Omental fat pad (tissue), 4 donors: ENCODE results near the gene FEZ2. TPM values are rescaled to one million over a fixed set of nuclear protein-coding genes. Genes with fewer than 3 reads are reported as not detected.

ENCODE experiments used
- ATAC-seq: fragments of 150-250 bp; one replicate; pipeline ENCODE4 v1.9.1; 2016; ENCODE audit warnings: mild to moderate bottlenecking, moderate library complexity; ENCODE audit not compliant: low FRiP score
- DNase-seq: peaks from one replicate; pipeline ENCODE4 v3.0.0-alpha.2; 2019; ENCODE audit warnings: low spot score
- total RNA-seq, 4 donors: library from RNA; depleted of rRNA; stranded (reverse); fragments of >200 nt; gene quantifications; one replicate each; pipeline ENCODE4 v1.1.0, GENCODE V29; 2016
- TF ChIP-seq, protein P1 (sequence below), 3 donors: fragments of 450-650 bp; IDR thresholded peaks; one replicate each; pipeline ENCODE4 v1.5.1; 2016 to 2017; ENCODE audit warnings: antibody characterized with exemption in 3 of 3, mild to moderate bottlenecking in 3 of 3, moderate library complexity in 2 of 3

FEZ2 gene
- total RNA-seq, 4 donors from 2014 or later = 41.9 to 64.0 (median 55.9) TPM

DNA sequence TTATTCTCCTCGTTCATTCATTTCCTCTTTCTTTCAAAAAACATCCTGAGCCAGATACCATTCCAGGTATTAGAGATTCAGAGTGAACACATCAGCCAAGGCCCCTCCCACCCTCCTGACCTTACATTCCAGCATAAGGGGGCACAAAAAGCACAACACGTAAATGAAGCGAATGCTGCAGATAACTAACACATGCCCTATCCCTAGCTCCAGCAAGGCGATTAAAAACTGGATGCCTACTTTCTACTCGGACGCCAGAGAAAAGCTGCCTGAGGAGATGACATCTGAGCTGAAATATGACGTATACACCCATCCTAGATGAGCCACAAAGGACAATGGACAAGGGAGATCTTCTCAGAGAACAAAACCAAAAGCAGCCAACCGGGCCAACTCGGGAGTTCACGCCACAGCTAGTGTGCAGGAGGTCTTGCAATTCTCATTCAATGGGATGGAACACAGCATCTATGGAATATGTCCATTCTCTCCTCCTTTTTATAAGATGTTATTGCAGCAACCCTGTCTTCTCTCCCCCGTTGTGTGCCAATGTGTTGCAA lies 33.5 kb downstream of the FEZ2 start:
- DNase-seq (no peak), ATAC-seq (no peak)
- TF ChIP-seq, protein P1, sequence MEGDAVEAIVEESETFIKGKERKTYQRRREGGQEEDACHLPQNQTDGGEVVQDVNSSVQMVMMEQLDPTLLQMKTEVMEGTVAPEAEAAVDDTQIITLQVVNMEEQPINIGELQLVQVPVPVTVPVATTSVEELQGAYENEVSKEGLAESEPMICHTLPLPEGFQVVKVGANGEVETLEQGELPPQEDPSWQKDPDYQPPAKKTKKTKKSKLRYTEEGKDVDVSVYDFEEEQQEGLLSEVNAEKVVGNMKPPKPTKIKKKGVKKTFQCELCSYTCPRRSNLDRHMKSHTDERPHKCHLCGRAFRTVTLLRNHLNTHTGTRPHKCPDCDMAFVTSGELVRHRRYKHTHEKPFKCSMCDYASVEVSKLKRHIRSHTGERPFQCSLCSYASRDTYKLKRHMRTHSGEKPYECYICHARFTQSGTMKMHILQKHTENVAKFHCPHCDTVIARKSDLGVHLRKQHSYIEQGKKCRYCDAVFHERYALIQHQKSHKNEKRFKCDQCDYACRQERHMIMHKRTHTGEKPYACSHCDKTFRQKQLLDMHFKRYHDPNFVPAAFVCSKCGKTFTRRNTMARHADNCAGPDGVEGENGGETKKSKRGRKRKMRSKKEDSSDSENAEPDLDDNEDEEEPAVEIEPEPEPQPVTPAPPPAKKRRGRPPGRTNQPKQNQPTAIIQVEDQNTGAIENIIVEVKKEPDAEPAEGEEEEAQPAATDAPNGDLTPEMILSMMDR (IDR thresholded peaks at IDR 0.05) = no peak

DNA sequence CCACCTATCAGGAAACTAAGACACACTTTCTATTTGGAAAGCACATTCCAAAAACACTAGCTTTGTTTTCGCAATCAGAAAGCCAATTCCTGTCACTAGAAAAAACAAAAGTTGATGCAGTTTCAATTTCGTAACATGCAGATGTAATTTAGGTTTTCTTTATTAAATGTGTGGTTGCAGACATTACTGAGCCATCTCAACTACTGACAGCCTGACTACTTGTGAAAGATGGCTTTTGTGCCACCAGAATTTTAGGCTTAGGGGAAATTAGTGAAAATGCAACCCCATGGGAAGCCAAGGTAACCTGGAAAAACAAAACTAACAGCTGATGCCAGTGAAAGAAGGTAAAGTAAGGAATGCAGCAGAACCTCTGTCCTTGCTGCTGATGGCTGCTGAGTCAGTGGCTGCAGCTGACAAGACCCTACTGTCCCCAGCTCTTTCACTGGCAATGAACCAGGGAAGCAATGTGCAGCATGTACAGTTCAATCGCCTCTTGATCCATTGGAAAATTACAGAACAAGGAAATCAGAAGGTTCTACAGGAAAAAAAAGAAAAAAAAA lies 34.9 kb downstream of the FEZ2 start:
- no peak for ATAC-seq

DNA sequence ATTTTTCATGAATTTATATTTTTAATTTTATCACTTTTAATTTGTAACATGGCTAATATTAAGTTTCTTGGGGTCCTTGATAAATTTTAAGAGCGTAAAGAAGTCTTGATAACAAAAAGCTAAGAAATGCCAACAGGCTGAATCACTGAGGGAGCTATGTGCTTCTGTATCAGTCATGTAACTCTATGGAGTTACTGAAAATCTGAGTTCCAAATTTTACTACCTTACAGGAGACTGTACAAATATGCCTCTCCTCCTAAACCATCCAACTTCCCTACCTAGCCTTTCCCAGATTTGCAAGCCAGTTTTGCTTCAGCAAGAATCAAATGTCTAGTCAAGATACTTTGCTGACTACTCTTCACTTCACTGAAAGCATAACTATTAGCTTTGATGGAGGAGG lies 35.7 kb downstream of the FEZ2 start:
- DNase-seq (no peak), ATAC-seq (peak; percentile 61)
- TF ChIP-seq, protein P1 (IDR thresholded peaks at IDR 0.05) = no peak

More for the DNA sequence above, 34.9 kb downstream of the FEZ2 start:
- TF ChIP-seq, protein P1 (IDR thresholded peaks at IDR 0.05) = no peak
- DNase-seq = no peak

DNA sequence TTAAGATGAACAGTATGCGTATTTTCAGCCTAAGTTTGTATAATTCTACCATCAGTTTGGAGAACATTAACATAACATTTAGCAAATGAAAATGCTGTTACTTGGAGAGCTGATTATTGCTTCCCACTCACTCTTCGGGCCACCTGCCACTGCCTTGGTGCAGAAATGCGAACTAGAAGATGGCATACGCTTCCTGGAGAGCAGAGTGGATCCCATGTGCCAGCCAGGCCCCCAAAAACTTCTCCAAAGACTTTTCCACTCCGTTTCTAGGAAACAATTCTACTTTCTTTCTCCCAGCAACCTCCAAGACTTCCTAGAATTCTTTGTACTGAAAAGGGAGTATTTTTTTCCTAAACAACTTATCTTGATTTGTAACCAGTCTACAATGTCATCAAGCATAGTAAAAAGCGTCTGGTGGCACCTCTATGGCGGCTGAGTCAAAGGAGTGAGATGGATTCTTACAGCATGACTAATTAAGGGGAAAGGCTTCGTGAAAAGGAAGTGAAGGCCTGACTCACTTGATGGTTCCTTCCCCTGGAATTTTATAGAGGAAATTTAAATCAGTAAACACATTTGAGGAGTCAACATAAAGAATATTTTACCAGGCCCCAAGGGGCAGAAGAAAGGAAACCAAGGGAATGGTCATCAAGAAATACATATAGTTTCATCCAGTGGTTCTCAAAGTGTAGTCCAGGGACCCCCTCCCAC lies 36.6 kb downstream of the FEZ2 start:
- peak; percentile 82 for ATAC-seq
- DNase-seq = no peak
- TF ChIP-seq, protein P1 (IDR thresholded peaks at IDR 0.05) = no peak

DNA sequence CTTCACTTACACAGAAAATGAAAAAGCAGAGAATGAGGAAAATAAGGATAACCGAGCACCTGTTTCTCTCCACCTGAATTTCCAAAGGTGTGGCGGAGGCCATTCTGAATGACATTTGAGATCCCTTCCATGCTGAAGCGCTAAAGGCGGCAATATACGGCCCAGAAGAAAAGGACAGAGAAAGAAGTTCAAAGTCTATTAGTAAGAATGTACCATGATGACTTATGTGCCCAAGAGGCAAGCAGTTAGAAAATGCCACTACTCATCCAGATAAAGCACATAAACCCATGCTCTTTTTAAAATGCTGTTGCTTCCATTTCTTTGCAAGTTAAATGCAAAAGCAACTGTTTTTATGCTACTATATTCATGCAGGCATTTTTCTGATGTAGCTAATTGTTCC lies 37.2 kb downstream of the FEZ2 start:
- no peak for DNase-seq
- TF ChIP-seq, protein P1 (IDR thresholded peaks at IDR 0.05) = no peak
- ATAC-seq = no peak

DNA sequence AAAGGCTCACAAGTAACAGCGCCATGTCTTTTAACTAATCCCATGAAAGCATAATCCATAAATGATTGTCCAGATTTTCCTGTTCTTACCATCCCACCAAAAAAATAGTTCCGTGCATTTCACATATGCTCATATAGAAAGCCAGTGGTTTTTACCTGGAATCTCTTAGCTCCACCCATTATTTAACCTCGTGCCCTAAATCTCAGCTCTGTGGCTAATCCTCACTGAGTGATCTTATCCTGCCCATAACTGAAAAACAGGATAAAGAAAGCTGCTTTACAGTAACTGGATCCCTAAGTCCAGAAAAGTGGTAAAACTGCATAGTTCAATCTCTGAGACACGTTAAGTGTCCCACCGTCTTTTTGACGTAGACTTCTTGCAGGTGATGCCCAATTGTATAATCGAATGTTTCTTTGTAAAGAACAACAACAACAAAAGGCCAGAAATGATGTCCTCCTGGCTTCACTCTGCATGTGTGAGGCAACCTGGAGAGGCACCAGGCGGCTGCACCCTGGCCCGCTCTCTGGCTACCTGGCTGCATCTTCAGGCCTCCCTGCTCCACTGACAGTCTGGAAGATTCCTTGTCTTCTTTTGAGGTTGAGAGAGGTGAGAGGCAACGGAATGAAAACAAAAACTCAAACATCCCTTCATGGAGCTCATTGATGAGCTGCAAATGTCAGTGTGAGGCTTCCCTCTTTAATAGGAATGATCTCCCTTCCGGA lies 38.6 kb downstream of the FEZ2 start:
- DNase-seq = no peak
- TF ChIP-seq, protein P1 (IDR thresholded peaks at IDR 0.05) = no peak
- ATAC-seq = no peak
